Endothelial cell of umbilical vein (primary cell): ENCODE data around the gene FOXJ3.

Experiments
- CTCF ChIP-seq, 2 donors: IDR thresholded peaks; 1 replicate in 1 of 2; 2 replicates in 1 of 2; pipeline ENCODE4 v1.5.1; 2011; ENCODE audit warnings: low read length in 2 of 2, mild to moderate bottlenecking in 2 of 2, moderate library complexity in 2 of 2, control low read depth in 1 of 2, inconsistent platforms in 1 of 2, low read depth in 1 of 2; ENCODE audit not compliant: insufficient read depth in 1 of 2; ENCODE audit errors: extremely low read depth in 1 of 2
- EZH2 ChIP-seq: IDR thresholded peaks from 2 replicates; pipeline ENCODE4 v1.6.1; 2012; ENCODE audit warnings: borderline replicate concordance, low read depth, mild to moderate bottlenecking, moderate library complexity, low read length, inconsistent platforms; ENCODE audit not compliant: severe bottlenecking
- JUN ChIP-seq: IDR thresholded peaks from 2 replicates; pipeline ENCODE4 v1.6.1; 2011; ENCODE audit warnings: borderline replicate concordance, low read depth; ENCODE audit not compliant: insufficient read length, insufficient read depth
- MAX ChIP-seq: IDR thresholded peaks from 2 replicates; pipeline ENCODE4 v1.6.1; 2011; ENCODE audit not compliant: insufficient read depth, insufficient read length
- MYC ChIP-seq: IDR thresholded peaks from one replicate; pipeline ENCODE4 v1.6.1; 2011; ENCODE audit warnings: mild to moderate bottlenecking, low read depth, low read length
- POLR2A ChIP-seq: IDR thresholded peaks from 2 replicates; pipeline ENCODE4 v1.6.1; 2012; ENCODE audit warnings: low read depth, mild to moderate bottlenecking, control low read depth, low read length
- POLR2AphosphoS5 ChIP-seq: IDR thresholded peaks from 2 replicates; pipeline ENCODE4 v1.6.1; 2012; ENCODE audit warnings: low read depth, mild to moderate bottlenecking, control low read depth, low read length, moderate library complexity; ENCODE audit not compliant: insufficient read depth

DNA sequence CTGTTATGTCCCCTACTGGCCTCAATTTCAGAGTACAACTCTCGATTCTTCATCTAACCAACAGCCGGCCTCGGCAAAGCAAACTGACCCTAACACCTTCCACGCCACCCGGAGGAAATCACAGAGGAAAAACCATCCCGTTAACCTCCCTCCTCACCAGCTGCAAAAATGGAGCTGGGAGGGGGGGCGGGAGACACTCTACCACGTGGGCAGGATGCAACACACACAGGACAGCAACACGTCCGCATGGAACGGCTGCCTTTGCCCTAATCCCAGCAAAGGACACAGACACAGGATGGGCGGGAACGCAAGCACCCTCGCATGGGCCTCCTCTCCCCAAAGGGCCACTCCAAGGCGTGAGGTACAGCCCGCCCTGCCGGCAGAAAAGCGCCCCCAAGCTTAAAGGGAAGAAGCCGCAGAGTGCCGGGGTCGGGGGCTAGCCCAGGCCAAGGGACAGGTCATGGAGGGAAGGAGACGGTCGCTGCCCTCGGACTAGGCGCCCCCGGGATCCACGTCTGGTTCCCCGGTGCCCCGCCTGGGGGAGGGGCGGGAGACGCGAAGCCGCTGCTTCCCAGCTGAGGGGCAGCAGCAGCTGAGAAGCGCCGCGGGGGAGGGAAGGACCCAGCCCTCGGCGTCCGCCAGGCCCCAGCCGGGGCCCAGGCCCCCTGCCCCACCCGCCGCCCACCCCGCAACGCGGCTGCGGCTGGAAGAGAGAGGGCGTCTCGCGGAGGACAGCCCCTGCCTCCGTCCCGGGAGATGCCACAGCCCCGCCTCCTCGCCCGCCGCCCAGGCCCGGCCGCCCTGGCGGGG is 590 bp downstream of the FOXJ3 start:
- TF ChIP-seq POLR2AphosphoS5: no peak
- no peak for TF ChIP-seq CTCF (IDR thresholded peaks at IDR 0.05; ENCODE audit: extremely low read depth in 1 of 2, insufficient read depth in 1 of 2, low read depth in 1 of 2, low read length in 2 of 2)
- TF ChIP-seq POLR2A: no peak
- no peak for TF ChIP-seq EZH2
- TF ChIP-seq MYC: peak; percentile 72
- no peak for TF ChIP-seq JUN
- TF ChIP-seq MAX: peak; percentile 83
